ENCODE results near the gene CTXN1.

CTXN1 gene

DNA sequence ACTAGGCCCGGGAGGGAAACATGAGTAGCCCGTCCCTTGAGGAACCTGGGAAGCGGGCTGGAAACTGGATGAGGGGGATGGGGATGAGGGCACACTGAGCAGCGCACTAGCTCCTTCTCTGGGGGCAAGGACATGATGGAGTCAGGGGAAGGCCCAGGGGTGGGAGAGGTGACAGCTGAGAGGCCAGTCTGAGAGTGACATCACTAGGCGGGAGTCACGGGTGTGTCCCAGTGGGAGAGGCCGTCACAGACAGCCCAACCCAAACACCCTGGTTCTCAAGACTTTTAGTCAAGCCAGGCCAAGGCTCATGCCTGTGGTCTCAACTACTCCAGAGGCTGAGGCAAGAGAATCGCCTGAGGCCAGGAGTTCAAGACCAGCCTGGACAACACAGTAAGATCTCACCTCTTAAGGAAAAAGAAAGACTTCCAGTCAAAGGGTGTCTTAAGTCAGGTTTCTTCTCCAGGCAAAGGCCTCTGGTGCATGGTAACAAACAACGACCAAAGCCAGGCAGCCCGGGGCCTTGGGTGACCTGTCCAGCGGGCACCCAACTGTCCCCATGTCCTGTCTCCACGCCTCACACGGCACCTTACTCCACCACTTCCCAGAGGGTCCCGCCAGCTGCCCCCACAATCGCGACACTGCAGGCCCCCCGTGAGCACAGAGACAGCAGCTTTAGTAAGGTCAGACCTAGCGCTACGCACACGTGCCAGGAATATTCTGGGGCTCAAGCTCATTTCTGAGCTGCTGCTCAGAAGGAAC is 43.0 kb upstream of the CTXN1 start:
- no peak for TF ChIP-seq CTCF (IDR thresholded peaks at IDR 0.05; ENCODE audit: low read depth, low read length)
- no peak overlapping the region for H3K4me3 ChIP-seq (replicated peaks in 1 of 2; ENCODE audit: low read depth in 2 of 2, low read length in 2 of 2)
- no peak for DNase-seq (ENCODE audit: low read depth in 2 of 2)

GRCh38 chr19:7968008-7968795 is 42.3 kb upstream of the CTXN1 start:
- DNase-seq (ENCODE audit: low read depth in 2 of 2) = no peak
- H3K4me3 ChIP-seq (replicated peaks in 1 of 2; ENCODE audit: low read depth in 2 of 2, low read length in 2 of 2) = no peak overlapping the region
- TF ChIP-seq CTCF (IDR thresholded peaks at IDR 0.05; ENCODE audit: low read depth, low read length) = no peak

- no peak for TF ChIP-seq CTCF (IDR thresholded peaks at IDR 0.05; ENCODE audit: low read depth, low read length)
- H3K4me3 ChIP-seq (replicated peaks in 1 of 2; ENCODE audit: low read depth in 2 of 2, low read length in 2 of 2) = no peak overlapping the region
- no peak for DNase-seq (ENCODE audit: low read depth in 2 of 2)
These were observed 40.2 kb upstream of the CTXN1 start for GRCh38 chr19:7965921-7966665.

- no peak for TF ChIP-seq CTCF (IDR thresholded peaks at IDR 0.05; ENCODE audit: low read depth, low read length)
- DNase-seq (ENCODE audit: low read depth in 2 of 2) = no peak
- no peak overlapping the region for H3K4me3 ChIP-seq (replicated peaks in 1 of 2; ENCODE audit: low read depth in 2 of 2, low read length in 2 of 2)
These were observed 39.4 kb upstream of the CTXN1 start for GRCh38 chr19:7965259-7965841.

GRCh38 chr19:7963566-7963965 is 37.6 kb upstream of the CTXN1 start:
- no peak for TF ChIP-seq CTCF (IDR thresholded peaks at IDR 0.05; ENCODE audit: low read depth, low read length)
- DNase-seq (ENCODE audit: low read depth in 2 of 2) = no peak
- no peak overlapping the region for H3K4me3 ChIP-seq (replicated peaks in 1 of 2; ENCODE audit: low read depth in 2 of 2, low read length in 2 of 2)

GRCh38 chr19:7962644-7963268 is 36.8 kb upstream of the CTXN1 start:
- H3K4me3 ChIP-seq (replicated peaks in 1 of 2; ENCODE audit: low read depth in 2 of 2, low read length in 2 of 2) = no peak overlapping the region
- DNase-seq (ENCODE audit: low read depth in 2 of 2) = no peak
- no peak for TF ChIP-seq CTCF (IDR thresholded peaks at IDR 0.05; ENCODE audit: low read depth, low read length)

Data from cardiac fibroblast (primary cell).